ENCODE measurements around the gene HOXA10. TPM values are rescaled to one million over a fixed set of nuclear protein-coding genes. Genes with fewer than 3 reads are reported as not detected.

Gene HOXA10
- total RNA-seq, 1 experiment from 2014 or later: 9.5 TPM

DNA sequence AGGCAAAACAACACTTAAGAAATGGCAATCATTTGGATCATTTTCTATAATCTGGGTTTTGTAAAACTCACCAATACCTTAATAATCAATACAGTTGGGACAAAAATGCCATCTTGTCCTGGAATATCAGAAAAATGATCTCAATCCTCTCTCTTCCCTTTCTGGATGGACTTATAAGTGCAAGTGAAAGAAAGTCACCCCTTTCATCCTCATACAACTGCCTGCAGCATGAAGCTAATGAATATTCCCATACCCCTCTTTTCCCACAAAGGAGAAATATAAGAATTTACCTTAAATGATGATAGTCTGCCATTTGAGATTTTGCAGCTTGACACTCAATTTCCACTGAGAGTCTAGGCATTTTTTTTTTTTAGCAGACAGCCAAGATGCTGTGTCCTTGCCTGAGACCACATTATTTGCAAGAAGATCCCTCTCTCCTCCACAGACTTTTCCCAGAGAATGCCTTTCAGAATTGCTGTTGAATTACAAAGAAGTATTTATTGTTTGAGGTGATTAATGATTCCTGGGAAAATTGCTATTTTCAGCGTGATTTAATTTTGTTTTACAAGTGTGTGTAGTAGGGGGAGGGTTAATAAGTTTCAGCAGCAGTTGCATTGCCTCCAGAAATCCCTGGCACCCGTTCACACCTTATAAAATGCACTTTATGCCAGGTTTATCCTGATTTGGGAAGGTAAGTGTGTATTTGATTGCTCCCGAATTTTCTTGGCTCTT is 47.4 kb downstream of the HOXA10 start:
- peaks cover 35% of the 10 kb centered on the region for H3K4me1 ChIP-seq
- Mint-ChIP-seq H3K4me1 (ENCODE audit: low read depth, unreplicated experiment) (peaks cover 32% of the 10 kb centered on the region), H3K27ac (ENCODE audit: unreplicated experiment) (no peak overlapping the region), H3K36me3 (ENCODE audit: insufficient read depth, unreplicated experiment) (peaks cover 28% of the 10 kb centered on the region), H3K9me3 (ENCODE audit: unreplicated experiment) (no peaks in the 10 kb centered on the region), H3K27me3 (ENCODE audit: insufficient read depth, unreplicated experiment) (no peaks in the 10 kb centered on the region), H3K4me3 (ENCODE audit: unreplicated experiment) (no peak overlapping the region)
- no peaks in the 10 kb centered on the region for H3K36me3 ChIP-seq (ENCODE audit: control insufficient read depth, insufficient read depth, low read length)
- H3K9me3 ChIP-seq: no peaks in the 10 kb centered on the region
- H3K27me3 ChIP-seq (replicated peaks; ENCODE audit: control insufficient read depth, insufficient read depth, low read length): no peaks in the 10 kb centered on the region
- H3K4me3 ChIP-seq (ENCODE audit: low read depth, low read length): no peak overlapping the region
- BruUV-seq (replicated peaks): no TSS peak
- ChIA-PET CTCF (interaction anchor here (0.6 kb wide), 1 partner anchor 137 kb away, joined by 3 read pairs; no protein-coding TSS in a partner anchor), POLR2A (no interaction called here)
- TF ChIP-seq, protein P1, sequence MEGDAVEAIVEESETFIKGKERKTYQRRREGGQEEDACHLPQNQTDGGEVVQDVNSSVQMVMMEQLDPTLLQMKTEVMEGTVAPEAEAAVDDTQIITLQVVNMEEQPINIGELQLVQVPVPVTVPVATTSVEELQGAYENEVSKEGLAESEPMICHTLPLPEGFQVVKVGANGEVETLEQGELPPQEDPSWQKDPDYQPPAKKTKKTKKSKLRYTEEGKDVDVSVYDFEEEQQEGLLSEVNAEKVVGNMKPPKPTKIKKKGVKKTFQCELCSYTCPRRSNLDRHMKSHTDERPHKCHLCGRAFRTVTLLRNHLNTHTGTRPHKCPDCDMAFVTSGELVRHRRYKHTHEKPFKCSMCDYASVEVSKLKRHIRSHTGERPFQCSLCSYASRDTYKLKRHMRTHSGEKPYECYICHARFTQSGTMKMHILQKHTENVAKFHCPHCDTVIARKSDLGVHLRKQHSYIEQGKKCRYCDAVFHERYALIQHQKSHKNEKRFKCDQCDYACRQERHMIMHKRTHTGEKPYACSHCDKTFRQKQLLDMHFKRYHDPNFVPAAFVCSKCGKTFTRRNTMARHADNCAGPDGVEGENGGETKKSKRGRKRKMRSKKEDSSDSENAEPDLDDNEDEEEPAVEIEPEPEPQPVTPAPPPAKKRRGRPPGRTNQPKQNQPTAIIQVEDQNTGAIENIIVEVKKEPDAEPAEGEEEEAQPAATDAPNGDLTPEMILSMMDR (IDR thresholded peaks at IDR 0.05; ENCODE audit: insufficient read depth in 1 of 2, low read depth in 1 of 2, low read length in 1 of 2, severe bottlenecking in 1 of 2, unreplicated experiment in 1 of 2): no peak
- intact Hi-C loops (cut with micrococcal nuclease; ENCODE audit: unreplicated experiment): no loop called here
- DNase-seq: no peak

DNA sequence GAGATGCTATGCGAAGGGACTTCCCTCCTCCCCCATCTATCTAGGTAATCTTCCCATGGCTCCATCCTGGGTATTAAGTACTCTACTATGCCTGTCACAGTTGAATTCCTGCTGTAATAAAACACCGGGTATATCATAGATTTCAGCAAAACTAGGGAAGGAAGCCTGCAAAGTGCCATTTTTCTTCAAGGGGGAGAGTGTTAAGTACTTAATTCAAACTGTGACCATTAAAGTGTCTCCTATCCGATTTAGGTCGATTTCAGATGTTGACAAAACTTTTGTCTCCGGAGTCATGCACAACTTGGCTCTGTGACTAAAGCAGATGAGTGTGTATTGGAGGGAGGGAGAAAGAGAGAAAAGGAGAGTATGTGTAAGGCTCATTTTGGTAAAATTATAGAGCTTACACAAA is 48.1 kb downstream of the HOXA10 start:
- TF ChIP-seq, protein P1 (IDR thresholded peaks at IDR 0.05; ENCODE audit: insufficient read depth in 1 of 2, low read depth in 1 of 2, low read length in 1 of 2, severe bottlenecking in 1 of 2, unreplicated experiment in 1 of 2): no peak
- H3K4me3 ChIP-seq (ENCODE audit: low read depth, low read length): no peak overlapping the region
- no peaks in the 10 kb centered on the region for H3K36me3 ChIP-seq (ENCODE audit: control insufficient read depth, insufficient read depth, low read length)
- intact Hi-C loops (cut with micrococcal nuclease; ENCODE audit: unreplicated experiment): no loop called here
- BruUV-seq (replicated peaks): no TSS peak
- peaks cover 32% of the 10 kb centered on the region for H3K4me1 Mint-ChIP-seq (ENCODE audit: low read depth, unreplicated experiment)
- POLR2A ChIA-PET: no interaction called here
- CTCF ChIA-PET: no interaction called here
- no peak overlapping the region for H3K27ac Mint-ChIP-seq (ENCODE audit: unreplicated experiment)
- DNase-seq: no peak
- H3K36me3 Mint-ChIP-seq (ENCODE audit: insufficient read depth, unreplicated experiment): peaks cover 29% of the 10 kb centered on the region
- H3K4me1 ChIP-seq: peaks cover 39% of the 10 kb centered on the region
- H3K27me3 ChIP-seq (replicated peaks; ENCODE audit: control insufficient read depth, insufficient read depth, low read length): no peaks in the 10 kb centered on the region
- H3K4me3 Mint-ChIP-seq (ENCODE audit: unreplicated experiment): no peak overlapping the region
- H3K9me3 Mint-ChIP-seq (ENCODE audit: unreplicated experiment): no peaks in the 10 kb centered on the region
- H3K27me3 Mint-ChIP-seq (ENCODE audit: insufficient read depth, unreplicated experiment): no peaks in the 10 kb centered on the region
- no peaks in the 10 kb centered on the region for H3K9me3 ChIP-seq

- no peaks in the 10 kb centered on the region for H3K36me3 ChIP-seq (ENCODE audit: control insufficient read depth, insufficient read depth, low read length)
- Mint-ChIP-seq H3K4me3 (ENCODE audit: unreplicated experiment) (peak overlapping the region; percentile 92), H3K27me3 (ENCODE audit: insufficient read depth, unreplicated experiment) (no peaks in the 10 kb centered on the region), H3K9me3 (ENCODE audit: unreplicated experiment) (no peaks in the 10 kb centered on the region), H3K36me3 (ENCODE audit: insufficient read depth, unreplicated experiment) (peaks cover 29% of the 10 kb centered on the region), H3K27ac (ENCODE audit: unreplicated experiment) (peak overlapping the region; percentile 95), H3K4me1 (ENCODE audit: low read depth, unreplicated experiment) (peaks cover 34% of the 10 kb centered on the region)
- DNase-seq: peak in 1 of 2 experiments; percentile 40
- H3K4me1 ChIP-seq: peaks cover 45% of the 10 kb centered on the region
- ChIA-PET POLR2A (interaction anchor here (1.1 kb wide), 1 partner anchor 11 kb away, joined by 3 read pairs; no protein-coding TSS in a partner anchor), CTCF (no interaction called here)
- no peak overlapping the region for H3K4me3 ChIP-seq (ENCODE audit: low read depth, low read length)
- no TSS peak for BruUV-seq (replicated peaks)
- intact Hi-C loops (cut with micrococcal nuclease; ENCODE audit: unreplicated experiment): loop anchor here (5.0 kb wide), 1 partner anchor 178 kb away; no protein-coding TSS in a partner anchor
- H3K27me3 ChIP-seq (replicated peaks; ENCODE audit: control insufficient read depth, insufficient read depth, low read length): no peaks in the 10 kb centered on the region
- TF ChIP-seq, protein P1 (IDR thresholded peaks at IDR 0.05; ENCODE audit: insufficient read depth in 1 of 2, low read depth in 1 of 2, low read length in 1 of 2, severe bottlenecking in 1 of 2, unreplicated experiment in 1 of 2): no peak
- H3K9me3 ChIP-seq: no peaks in the 10 kb centered on the region
These were observed 49.0 kb downstream of the HOXA10 start for GRCh38 chr7:27124902-27125689.

Data from Caco-2 (cell line).